Memory B cell (primary cell): ENCODE data around the gene MUSK.
A peak's percentile ranks its signal among the peaks of the same experiment; 100 is the strongest.

Source experiments
- ATAC-seq: fragments of 150-1000 bp; cut with Tn5 transposase; 2 replicates; pipeline ENCODE4 v1.10.0; 2021; ENCODE audit warnings: low read depth, mild to moderate bottlenecking, moderate library complexity
- DNase-seq, 2 donors: peaks; one replicate each; pipeline ENCODE4 v3.0.0; 2022; ENCODE audit warnings: low spot score in 2 of 2
- H3K27ac Mint-ChIP-seq: one replicate; pipeline ENCODE4 v1.8.0; 2022; ENCODE audit warnings: mild to moderate bottlenecking, moderate library complexity, mixed read lengths
- H3K27me3 Mint-ChIP-seq: one replicate; pipeline ENCODE4 v1.8.0; 2022; ENCODE audit warnings: mixed read lengths
- H3K36me3 Mint-ChIP-seq: one replicate; pipeline ENCODE4 v1.8.0; 2022; ENCODE audit warnings: mild to moderate bottlenecking, mixed read lengths
- H3K4me1 Mint-ChIP-seq: one replicate; pipeline ENCODE4 v1.8.0; 2022; ENCODE audit warnings: mixed read lengths
- H3K4me3 Mint-ChIP-seq: one replicate; pipeline ENCODE4 v1.8.0; 2022; ENCODE audit warnings: mild to moderate bottlenecking, moderate library complexity, mixed read lengths
- H3K9me3 Mint-ChIP-seq: one replicate; pipeline ENCODE4 v1.8.0; 2022; ENCODE audit warnings: mixed read lengths

MUSK gene

GRCh38 chr9:110668570-110669167, at the start of gene MUSK:
TSS of gene MUSK (plus strand) at chr9:110668791. CDS start at chr9:110668905, 114 bp downstream.
- Mint-ChIP-seq H3K27ac (no peak within 1 kb of the TSS), H3K4me1 (peaks cover 2% of the 10 kb centered on the region)
- no peak for ATAC-seq

GRCh38 chr9:110619831-110620230, 48.8 kb upstream of the MUSK start:
- no peak for DNase-seq
- H3K4me1 Mint-ChIP-seq = no peaks in the 10 kb centered on the region
- ATAC-seq = no peak

More at GRCh38 chr9:110668570-110669167, at the start of gene MUSK:
- no peak for DNase-seq
- Mint-ChIP-seq H3K4me3 (no peak within 1 kb of the TSS), H3K36me3 (no peaks in the 10 kb centered on the region), H3K9me3 (no peaks in the 10 kb centered on the region), H3K27me3 (peaks cover 2% of the 10 kb centered on the region)

DNA sequence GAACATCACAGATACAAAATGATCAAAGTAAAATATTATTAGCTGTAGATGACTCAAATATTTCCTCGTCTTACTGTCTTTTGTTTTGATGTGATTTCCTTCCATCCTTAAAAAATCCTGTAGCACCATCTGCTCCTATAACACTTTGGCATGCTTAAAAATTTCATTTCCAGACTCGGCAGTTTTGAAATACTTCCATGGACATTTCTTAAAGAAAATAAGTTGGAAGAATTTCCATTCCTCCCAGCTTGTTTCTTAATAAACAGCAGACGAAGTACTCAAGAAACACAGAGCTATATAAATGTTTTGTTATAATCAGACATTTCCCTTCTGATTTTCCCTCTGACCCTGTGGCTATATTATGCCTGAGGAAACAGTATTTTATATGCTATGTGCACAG, 47.9 kb upstream of the MUSK start:
- no peaks in the 10 kb centered on the region for H3K9me3 Mint-ChIP-seq

More at GRCh38 chr9:110619831-110620230, 48.8 kb upstream of the MUSK start:
- H3K36me3 Mint-ChIP-seq = no peaks in the 10 kb centered on the region
- H3K4me3 Mint-ChIP-seq = no peak overlapping the region
- H3K9me3 Mint-ChIP-seq = no peaks in the 10 kb centered on the region
- no peak overlapping the region for H3K27ac Mint-ChIP-seq
- H3K27me3 Mint-ChIP-seq = no peaks in the 10 kb centered on the region

DNA sequence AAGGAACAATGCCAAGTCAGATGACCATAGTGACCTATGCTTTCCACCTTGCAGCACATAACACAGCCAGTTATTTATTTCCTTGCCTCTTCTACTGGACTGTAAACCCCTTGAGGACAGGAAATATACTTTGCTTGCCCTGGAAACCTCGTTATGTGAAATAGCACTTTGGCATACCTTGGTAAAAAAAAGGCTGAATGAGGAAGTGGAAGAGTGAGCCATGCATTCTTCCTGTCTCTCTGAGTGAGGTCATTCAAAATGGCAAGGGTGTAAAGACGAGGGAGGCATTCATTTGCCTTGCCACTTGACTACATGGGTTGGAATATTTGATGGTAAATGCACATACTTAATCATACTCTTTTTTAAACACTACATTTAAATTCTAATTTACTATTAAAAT, 46.2 kb upstream of the MUSK start:
- H3K9me3 Mint-ChIP-seq = no peaks in the 10 kb centered on the region
- H3K27me3 Mint-ChIP-seq = peaks cover 2% of the 10 kb centered on the region
- H3K36me3 Mint-ChIP-seq = no peaks in the 10 kb centered on the region
- DNase-seq = no peak
- no peak for ATAC-seq
- no peaks in the 10 kb centered on the region for H3K4me1 Mint-ChIP-seq
- no peak overlapping the region for H3K27ac Mint-ChIP-seq
- no peak overlapping the region for H3K4me3 Mint-ChIP-seq

More for the DNA sequence above, 47.9 kb upstream of the MUSK start:
- no peak for ATAC-seq
- H3K36me3 Mint-ChIP-seq = no peaks in the 10 kb centered on the region
- no peak overlapping the region for H3K27ac Mint-ChIP-seq
- no peak for DNase-seq
- no peaks in the 10 kb centered on the region for H3K4me1 Mint-ChIP-seq
- no peak overlapping the region for H3K4me3 Mint-ChIP-seq
- no peaks in the 10 kb centered on the region for H3K27me3 Mint-ChIP-seq

GRCh38 chr9:110623462-110624025, 45.0 kb upstream of the MUSK start:
- DNase-seq (peak in 1 of 2 donors; percentile 20), ATAC-seq (peak; percentile 37)
- Mint-ChIP-seq H3K4me3 (no peak overlapping the region), H3K4me1 (no peaks in the 10 kb centered on the region), H3K27me3 (peaks cover 2% of the 10 kb centered on the region), H3K9me3 (no peaks in the 10 kb centered on the region), H3K27ac (no peak overlapping the region), H3K36me3 (no peaks in the 10 kb centered on the region)

- H3K36me3 Mint-ChIP-seq = no peaks in the 10 kb centered on the region
- ATAC-seq (no peak), DNase-seq (no peak)
- H3K9me3 Mint-ChIP-seq = no peaks in the 10 kb centered on the region
- H3K27me3 Mint-ChIP-seq = peaks cover 2% of the 10 kb centered on the region
- H3K27ac Mint-ChIP-seq = no peak overlapping the region
- H3K4me1 Mint-ChIP-seq = no peaks in the 10 kb centered on the region
- H3K4me3 Mint-ChIP-seq = no peak overlapping the region
Observed at GRCh38 chr9:110626101-110626829, 42.3 kb upstream of the MUSK start.

DNA sequence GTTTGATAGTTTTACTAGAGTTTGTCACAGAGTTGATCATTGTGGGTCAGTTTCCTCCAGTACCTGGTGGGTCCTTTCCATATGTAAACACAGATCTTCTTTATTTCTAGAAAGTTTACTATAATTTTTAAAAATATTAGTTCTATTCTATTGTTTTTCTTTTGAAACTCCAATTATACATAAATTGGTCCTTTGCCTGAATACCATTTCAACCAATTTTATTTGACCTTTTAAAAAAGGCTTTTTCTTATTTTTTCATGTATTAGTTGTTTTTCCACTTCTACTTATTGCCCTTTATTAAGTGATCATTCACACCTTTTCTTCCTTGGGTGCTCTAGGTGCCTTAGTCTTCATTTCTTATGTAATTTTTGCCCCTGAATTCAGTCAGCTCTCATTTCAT, 33.0 kb upstream of the MUSK start:
- peaks cover 6% of the 10 kb centered on the region for H3K27me3 Mint-ChIP-seq
- H3K27ac Mint-ChIP-seq = no peak overlapping the region
- H3K4me1 Mint-ChIP-seq = no peaks in the 10 kb centered on the region
- no peak for ATAC-seq
- no peak for DNase-seq
- H3K4me3 Mint-ChIP-seq = no peak overlapping the region
- H3K9me3 Mint-ChIP-seq = peaks cover 10% of the 10 kb centered on the region
- H3K36me3 Mint-ChIP-seq = no peaks in the 10 kb centered on the region

GRCh38 chr9:110638381-110638954, 30.1 kb upstream of the MUSK start:
- Mint-ChIP-seq H3K4me3 (no peak overlapping the region), H3K27ac (no peak overlapping the region), H3K9me3 (peaks cover 9% of the 10 kb centered on the region), H3K4me1 (no peaks in the 10 kb centered on the region), H3K27me3 (peaks cover 7% of the 10 kb centered on the region), H3K36me3 (no peaks in the 10 kb centered on the region)
- no peak for ATAC-seq
- no peak for DNase-seq

DNA sequence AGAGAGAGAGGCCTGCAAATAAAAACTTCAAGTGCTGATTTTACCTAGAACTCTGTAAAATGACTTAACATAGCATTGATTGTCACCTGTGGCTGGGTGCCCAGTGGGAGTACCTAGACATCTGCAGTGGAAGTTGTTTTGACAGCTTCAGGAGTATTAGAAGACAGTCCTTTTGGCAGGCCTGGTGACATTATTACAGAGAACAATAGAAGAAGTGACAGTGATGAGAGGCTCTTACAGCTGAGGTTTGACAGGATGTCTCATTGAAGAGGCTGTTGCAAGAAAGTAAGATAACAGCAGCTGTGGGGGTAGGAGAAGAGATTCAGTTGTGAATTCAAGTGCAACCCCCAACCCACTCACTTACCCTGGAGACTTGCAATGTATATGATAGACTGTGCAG, 27.9 kb upstream of the MUSK start:
- no peak for ATAC-seq
- Mint-ChIP-seq H3K36me3 (no peaks in the 10 kb centered on the region), H3K4me3 (no peak overlapping the region), H3K4me1 (no peaks in the 10 kb centered on the region), H3K27me3 (peaks cover 8% of the 10 kb centered on the region), H3K9me3 (peaks cover 1% of the 10 kb centered on the region), H3K27ac (no peak overlapping the region)
- DNase-seq = no peak

DNA sequence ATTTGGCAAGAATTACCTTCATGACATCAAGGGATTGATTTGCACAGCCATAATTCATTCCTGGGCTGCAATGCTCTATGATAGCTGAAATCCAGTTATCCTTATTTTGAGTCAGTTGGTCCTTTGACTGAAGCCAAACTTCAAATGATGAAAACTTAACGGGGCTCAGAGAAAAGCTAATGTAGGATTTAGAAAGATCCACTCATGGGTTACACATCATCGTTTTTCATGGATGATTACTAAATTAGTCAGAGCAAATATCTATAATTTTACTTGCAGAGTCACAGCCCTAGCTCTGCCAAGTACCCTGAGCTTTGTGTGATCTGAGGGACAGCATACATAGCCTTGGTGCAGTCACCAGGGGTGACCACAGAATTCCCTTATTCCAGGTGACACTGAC, 27.3 kb upstream of the MUSK start:
- peaks cover 7% of the 10 kb centered on the region for H3K27me3 Mint-ChIP-seq
- DNase-seq (no peak), ATAC-seq (no peak)
- H3K4me1 Mint-ChIP-seq = no peaks in the 10 kb centered on the region
- H3K4me3 Mint-ChIP-seq = no peak overlapping the region
- H3K9me3 Mint-ChIP-seq = no peaks in the 10 kb centered on the region
- H3K27ac Mint-ChIP-seq = no peak overlapping the region
- H3K36me3 Mint-ChIP-seq = no peaks in the 10 kb centered on the region

- no peak overlapping the region for H3K27ac Mint-ChIP-seq
- H3K27me3 Mint-ChIP-seq = peaks cover 3% of the 10 kb centered on the region
- H3K4me1 Mint-ChIP-seq = no peaks in the 10 kb centered on the region
- H3K36me3 Mint-ChIP-seq = no peaks in the 10 kb centered on the region
- no peak overlapping the region for H3K4me3 Mint-ChIP-seq
- ATAC-seq = no peak
- no peak for DNase-seq
- H3K9me3 Mint-ChIP-seq = no peaks in the 10 kb centered on the region
Observed at GRCh38 chr9:110648696-110649095, 19.9 kb upstream of the MUSK start.

DNA sequence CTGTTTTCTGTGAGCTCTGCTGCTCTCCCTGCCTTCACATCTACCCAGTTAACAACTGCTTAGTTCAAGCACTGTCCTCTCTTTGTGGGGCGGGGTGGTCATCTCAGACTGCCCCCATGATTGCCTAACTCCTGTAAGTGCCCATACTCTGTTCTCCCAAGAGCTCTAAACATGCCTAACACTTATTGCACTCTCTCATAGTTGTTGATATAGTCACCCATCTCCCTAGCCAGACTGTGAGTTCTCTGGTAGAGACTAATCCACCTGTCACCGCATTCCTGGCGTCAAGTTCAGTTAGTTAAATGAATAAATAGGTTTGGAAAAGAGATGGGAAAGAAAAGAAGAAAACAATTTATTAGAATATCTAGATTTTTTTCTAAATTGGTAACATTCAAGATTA, 18.3 kb upstream of the MUSK start:
- H3K4me1 Mint-ChIP-seq = no peaks in the 10 kb centered on the region
- H3K9me3 Mint-ChIP-seq = no peaks in the 10 kb centered on the region
- H3K27me3 Mint-ChIP-seq = peaks cover 2% of the 10 kb centered on the region
- H3K4me3 Mint-ChIP-seq = no peak overlapping the region
- no peak for ATAC-seq
- no peaks in the 10 kb centered on the region for H3K36me3 Mint-ChIP-seq
- DNase-seq = no peak
- H3K27ac Mint-ChIP-seq = no peak overlapping the region

DNA sequence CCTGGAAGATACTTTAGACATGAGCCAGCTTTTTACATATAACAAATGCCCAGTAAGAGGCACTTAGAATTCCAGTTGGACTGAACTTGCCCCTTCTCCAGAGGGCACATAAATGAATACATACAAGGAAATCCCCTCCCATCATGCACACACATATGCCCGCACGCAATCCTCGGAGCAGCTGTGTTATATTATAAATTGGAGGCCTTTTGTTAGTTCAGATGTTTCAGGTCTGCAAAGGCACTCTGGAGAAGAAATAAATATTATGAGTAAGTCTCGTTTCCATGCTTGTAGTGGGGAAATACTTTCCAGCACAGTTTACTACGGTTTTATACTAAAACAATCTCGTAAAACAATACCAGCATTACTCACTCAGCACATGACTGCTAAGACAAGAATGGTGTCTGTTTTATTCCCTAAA, 17.6 kb upstream of the MUSK start:
- Mint-ChIP-seq H3K9me3 (no peaks in the 10 kb centered on the region), H3K4me3 (no peak overlapping the region), H3K4me1 (no peaks in the 10 kb centered on the region), H3K36me3 (no peaks in the 10 kb centered on the region), H3K27ac (no peak overlapping the region), H3K27me3 (peaks cover 2% of the 10 kb centered on the region)
- ATAC-seq (no peak), DNase-seq (no peak)
